Lung (tissue), 12 donors: ENCODE results near the gene RINL. TPM values are rescaled to one million over a fixed set of nuclear protein-coding genes. Genes with fewer than 3 reads are reported as not detected.

Experiments used
- ATAC-seq: fragments of 200-7000 bp; cut with Tn5 transposase; one replicate; pipeline ENCODE4 v1.9.1; 2020; ENCODE audit warnings: moderate number of reproducible peaks; ENCODE audit not compliant: insufficient read depth, low FRiP score
- DNase-seq, 3 donors: peaks; one replicate each; pipeline ENCODE4 v3.0.0-alpha.2; 2013 to 2017
- H3K27ac ChIP-seq, 2 donors: one replicate each; pipeline ENCODE4 v1.5.1; 2013; ENCODE audit warnings: mild to moderate bottlenecking in 2 of 2, moderate library complexity in 2 of 2, control low read depth in 1 of 2, inconsistent platforms in 1 of 2, low read depth in 1 of 2, low read length in 1 of 2
- H3K27me3 ChIP-seq, 3 donors: one replicate each; pipeline ENCODE4 v1.5.1; 2013; ENCODE audit warnings: low read length in 2 of 3; ENCODE audit not compliant: control insufficient read depth in 3 of 3, insufficient read depth in 3 of 3
- H3K36me3 ChIP-seq, 4 donors: one replicate each; pipeline ENCODE4 v1.5.1; 2013; ENCODE audit warnings: low read length in 4 of 4, mild to moderate bottlenecking in 1 of 4, moderate library complexity in 1 of 4; ENCODE audit not compliant: control insufficient read depth in 4 of 4, insufficient read depth in 4 of 4
- H3K4me1 ChIP-seq, 5 donors: one replicate each; pipeline ENCODE4 v1.5.1; 2013; ENCODE audit warnings: low read length in 5 of 5, mild to moderate bottlenecking in 2 of 5, moderate library complexity in 1 of 5; ENCODE audit not compliant: control insufficient read depth in 5 of 5, insufficient read depth in 5 of 5
- H3K4me3 ChIP-seq: one replicate; pipeline ENCODE4 v1.5.1; 2013; ENCODE audit warnings: mild to moderate bottlenecking, control low read depth, moderate library complexity
- H3K9ac ChIP-seq, 2 donors: one replicate each; pipeline ENCODE4 v1.5.1; 2013; ENCODE audit warnings: low read length in 2 of 2, control low read depth in 1 of 2; ENCODE audit not compliant: insufficient read depth in 1 of 2
- H3K9me3 ChIP-seq, 4 donors: one replicate each; pipeline ENCODE4 v1.5.1; 2013; ENCODE audit warnings: low read length in 3 of 4, mild to moderate bottlenecking in 1 of 4, moderate library complexity in 1 of 4; ENCODE audit not compliant: control insufficient read depth in 4 of 4, insufficient read depth in 3 of 4
- CTCF ChIP-seq: IDR thresholded peaks from 2 replicates; pipeline ENCODE4 v1.5.1; 2012; ENCODE audit warnings: mild to moderate bottlenecking; ENCODE audit errors: control extremely low read depth, extremely low read depth
- WGBS, 2 donors: extraction: QIAGEN DNeasy Blood & Tissue Kit; methylation state at CpG; one replicate each; pipeline ENCODE4 v1.1.7; 2013; 5-methylcytosine and 5-hydroxymethylcytosine counted together
- polyA plus RNA-seq, 2 donors: library from polyadenylated mRNA; stranded (reverse); fragments of 200-250 nt; gene quantifications; one replicate each; pipeline ENCODE4 v1.2.1, GENCODE V29; 2013
- total RNA-seq, 2 donors: library from RNA; depleted of rRNA in 1 of 2; stranded (reverse); fragments of >200 nt in 1 of 2; gene quantifications; one replicate each; pipeline ENCODE4 v1.2.1, GENCODE V29; 2014 to 2021
- donor health status: control.
- donor health status: control.
- donor health status: Bipolar disorder and iron deficiency.
- donor health status: healthy.
- donor health status: DM: yes; HTN: yes; CAD: no.

Gene RINL
- total and polyA plus RNA-seq, 4 donors, result 7.0 to 24.0 (median 15.4) TPM

DNA sequence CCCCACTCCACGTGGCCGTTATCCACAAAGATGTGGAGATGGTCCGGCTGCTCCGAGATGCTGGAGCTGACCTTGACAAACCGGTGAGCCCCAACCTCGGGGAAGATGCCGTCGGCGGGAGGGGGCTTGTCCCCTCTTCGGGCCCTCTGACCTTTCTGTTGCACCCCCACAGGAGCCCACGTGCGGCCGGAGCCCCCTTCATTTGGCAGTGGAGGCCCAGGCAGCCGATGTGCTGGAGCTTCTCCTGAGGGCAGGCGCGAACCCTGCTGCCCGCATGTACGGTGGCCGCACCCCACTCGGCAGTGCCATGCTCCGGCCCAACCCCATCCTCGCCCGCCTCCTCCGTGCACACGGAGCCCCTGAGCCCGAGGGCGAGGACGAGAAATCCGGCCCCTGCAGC lies 29.2 kb upstream of the RINL start:
- Histone ChIP-seq H3K4me1 (no peaks in the 10 kb centered on the region), H3K36me3 (peaks cover 0 to 35% (median 2%) of the 10 kb centered on the region in 4 donors), H3K4me3 (no peak overlapping the region), H3K27ac (no peak overlapping the region), H3K9me3 (no peaks in the 10 kb centered on the region), H3K27me3 (peaks cover 0 to 1% (median 0%) of the 10 kb centered on the region in 3 donors), H3K9ac (no peak overlapping the region)
- ATAC-seq (no peak), DNase-seq (no peak)
- 96 to 97% methylated on average over 27 to 29 of the region's 29 CpGs for WGBS, 2 donors
- TF ChIP-seq CTCF, result no peak

- Histone ChIP-seq H3K9me3 (peaks cover 0 to 2% (median 0%) of the 10 kb centered on the region in 4 donors), H3K4me3 (no peak overlapping the region), H3K36me3 (peaks cover 0 to 35% (median 2%) of the 10 kb centered on the region in 4 donors), H3K27ac (no peak overlapping the region), H3K4me1 (peaks cover 0 to 6% (median 0%) of the 10 kb centered on the region in 5 donors), H3K27me3 (no peaks in the 10 kb centered on the region), H3K9ac (no peak overlapping the region)
- 96 to 97% methylated on average over 4 of the region's 4 CpGs for WGBS, 2 donors
- no peak for DNase-seq
- ATAC-seq, result no peak
- TF ChIP-seq CTCF, result no peak
Observed at GRCh38 chr19:38905620-38906019, 27.5 kb upstream of the RINL start.

DNA sequence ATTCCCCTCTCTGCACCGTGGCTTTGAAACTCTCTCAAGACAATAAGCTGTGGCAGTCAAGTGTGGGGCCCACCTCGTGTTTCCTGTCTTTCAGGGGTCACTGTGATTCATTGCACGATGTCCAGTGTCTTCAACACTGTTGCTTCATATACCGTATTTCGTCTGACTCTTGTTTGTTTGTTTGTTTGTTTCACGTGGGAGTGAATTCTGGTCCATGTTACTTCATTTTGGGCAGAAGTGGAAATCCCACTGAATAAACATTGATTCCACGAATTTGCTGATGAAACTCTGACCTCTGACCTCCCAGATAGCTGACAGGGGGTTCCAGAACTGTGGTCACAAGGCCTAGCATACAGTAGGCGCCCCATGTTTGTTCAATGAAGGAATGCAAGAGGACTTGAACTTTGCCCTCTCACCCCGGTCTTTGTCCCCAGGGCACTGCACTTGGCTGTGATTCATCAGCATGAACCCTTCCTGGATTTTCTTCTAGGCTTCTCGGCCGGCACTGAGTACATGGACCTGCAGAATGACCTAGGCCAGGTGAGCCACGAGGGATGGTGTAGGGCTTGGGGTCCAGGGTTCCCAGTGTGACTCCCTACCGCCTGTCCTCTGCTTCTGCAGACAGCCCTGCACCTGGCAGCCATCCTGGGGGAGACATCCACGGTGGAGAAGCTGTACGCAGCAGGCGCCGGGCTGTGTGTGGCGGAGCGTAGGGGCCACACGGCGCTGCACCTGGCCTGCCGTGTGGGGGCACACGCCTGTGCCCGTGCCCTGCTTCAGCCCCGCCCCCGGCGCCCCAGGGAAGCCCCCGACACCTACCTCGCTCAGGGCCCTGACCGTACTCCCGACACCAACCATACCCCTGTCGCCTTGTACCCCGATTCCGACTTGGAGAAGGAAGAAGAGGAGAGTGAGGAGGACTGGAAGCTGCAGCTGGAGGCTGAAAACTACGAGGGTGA lies 26.8 kb upstream of the RINL start:
- no peaks in the 10 kb centered on the region for H3K27me3 ChIP-seq
- 89 to 91% methylated on average over 35 of the region's 35 CpGs for WGBS, 2 donors
- no peak overlapping the region for H3K9ac ChIP-seq
- peaks cover 0 to 2% (median 0%) of the 10 kb centered on the region in 4 donors for H3K9me3 ChIP-seq
- no peak overlapping the region for H3K27ac ChIP-seq
- DNase-seq (no peak), ATAC-seq (no peak)
- TF ChIP-seq CTCF, result no peak
- peaks cover 0 to 35% (median 2%) of the 10 kb centered on the region in 4 donors for H3K36me3 ChIP-seq
- no peak overlapping the region for H3K4me3 ChIP-seq
- peaks cover 0 to 10% (median 0%) of the 10 kb centered on the region in 5 donors for H3K4me1 ChIP-seq
